B cell (primary cell): ENCODE data around the gene RNF149. TPM values are rescaled to one million over a fixed set of nuclear protein-coding genes. Genes with fewer than 3 reads are reported as not detected.
"Not testable (repeated sequence)": the region's sequence is repeated elsewhere in the genome, so short reads cannot be mapped to it uniquely, and the experiment has no call there.

Source experiments
- ATAC-seq: fragments of 200-7000 bp; cut with Tn5 transposase; one replicate; pipeline ENCODE4 v1.10.0; 2021; ENCODE audit warnings: low read depth, mild to moderate bottlenecking, moderate number of reproducible peaks, moderate library complexity
- CTCF ChIA-PET: fragments of 350-600 bp; sonication (Branson Sonifier 250); formaldehyde crosslinking; loops from one replicate; lab custom pipeline; 2021; ENCODE audit warnings: antibody characterized with exemption, inconsistent platforms; lab: Charles Lee
- POLR2A ChIA-PET: fragments of 350-600 bp; sonication (Branson Sonifier 250); formaldehyde crosslinking; loops from one replicate; lab custom pipeline; 2021; ENCODE audit warnings: antibody characterized with exemption; lab: Charles Lee
- DNase-seq: peaks from one replicate; pipeline ENCODE4 v3.0.0; 2013
- H2AFZ ChIP-seq: 2 replicates; pipeline ENCODE4 v1.6.1; 2012; ENCODE audit warnings: mild to moderate bottlenecking, low read depth, low read length; ENCODE audit not compliant: insufficient read depth, poor library complexity, severe bottlenecking
- H3K27ac ChIP-seq, 2 donors: 1 replicate in 1 of 2; 2 replicates in 1 of 2; pipeline ENCODE4 v1.5.1; 2012 to 2013; ENCODE audit warnings: low read length in 2 of 2, mild to moderate bottlenecking in 2 of 2, moderate library complexity in 1 of 2
- H3K27me3 ChIP-seq, 4 experiments: fragments of 200-600 bp in 1 of 4; sonication (generic) in 1 of 4; replicated peaks in 1 of 4; 1 replicate in 2 of 4; 2 replicates in 2 of 4; pipeline versions ENCODE4 v1.6.1 to v1.7.0; 2013 to 2016; ENCODE audit warnings: low read length in 3 of 4, mild to moderate bottlenecking in 2 of 4, mixed read lengths in 1 of 4, moderate library complexity in 1 of 4; ENCODE audit not compliant: insufficient read depth in 4 of 4, control insufficient read depth in 3 of 4; ENCODE audit errors: control extremely low read depth in 1 of 4
- H3K36me3 ChIP-seq, 2 experiments: replicated peaks in 1 of 2; 1 replicate in 1 of 2; 2 replicates in 1 of 2; pipeline versions ENCODE4 v1.6.1 to v1.7.1; 2013; ENCODE audit warnings: low read length in 1 of 2; ENCODE audit not compliant: insufficient read depth in 2 of 2, control insufficient read depth in 1 of 2; ENCODE audit errors: control extremely low read depth in 1 of 2, extremely low read depth in 1 of 2
- H3K4me1 ChIP-seq, 2 donors: fragments of 200-600 bp in 1 of 2; sonication (generic) in 1 of 2; 1 replicate in 1 of 2; 2 replicates in 1 of 2; pipeline versions ENCODE4 v1.5.1 to v1.6.1; 2013 to 2017; ENCODE audit warnings: low read length in 2 of 2; ENCODE audit not compliant: control insufficient read depth in 2 of 2, insufficient read depth in 2 of 2
- H3K4me2 ChIP-seq: replicated peaks from 2 replicates; pipeline ENCODE3; 2012; ENCODE audit warnings: mild to moderate bottlenecking, low read depth, low read length; ENCODE audit not compliant: poor library complexity, severe bottlenecking
- H3K4me3 ChIP-seq, 5 experiments: fragments of 200-600 bp in 1 of 5; sonication (generic) in 1 of 5; 1 replicate in 3 of 5; 2 replicates in 2 of 5; pipeline versions ENCODE4 v1.5.1 to v1.7.0; 2011 to 2016; ENCODE audit warnings: low read length in 4 of 5, mild to moderate bottlenecking in 4 of 5, low read depth in 2 of 5, control low read depth in 1 of 5, moderate library complexity in 1 of 5; ENCODE audit not compliant: insufficient read depth in 1 of 5; ENCODE audit errors: control extremely low read depth in 1 of 5, extremely low read depth in 1 of 5
- H3K79me2 ChIP-seq: fragments of 200-600 bp; sonication (generic); one replicate; pipeline ENCODE4 v1.6.0; 2016; ENCODE audit warnings: low read length; ENCODE audit not compliant: control insufficient read depth, insufficient read depth
- H3K9ac ChIP-seq: fragments of 200-600 bp; sonication (generic); 2 replicates; pipeline ENCODE4 v1.6.1; 2017; ENCODE audit warnings: mild to moderate bottlenecking, low read length, moderate library complexity
- H3K9me3 ChIP-seq, 3 donors: one replicate each; pipeline versions ENCODE4 v1.6.1 to v1.7.1; 2013; ENCODE audit warnings: low read length in 2 of 3; ENCODE audit not compliant: control insufficient read depth in 2 of 3, insufficient read depth in 1 of 3; ENCODE audit errors: control extremely low read depth in 1 of 3
- H4K20me1 ChIP-seq: 2 replicates; pipeline ENCODE4 v1.6.0; 2012; ENCODE audit warnings: mild to moderate bottlenecking, low read length; ENCODE audit not compliant: insufficient read depth, control insufficient read depth, poor library complexity, severe bottlenecking
- H3K27ac Mint-ChIP-seq: one replicate; pipeline ENCODE4 v1.8.0; 2021; ENCODE audit warnings: mixed read lengths
- H3K27me3 Mint-ChIP-seq: one replicate; pipeline ENCODE4 v1.8.0; 2021; ENCODE audit warnings: mixed read lengths
- H3K4me1 Mint-ChIP-seq: one replicate; pipeline ENCODE4 v1.8.0; 2021; ENCODE audit warnings: mixed read lengths
- H3K4me3 Mint-ChIP-seq: one replicate; pipeline ENCODE4 v1.8.0; 2021; ENCODE audit warnings: mixed read lengths
- H3K9me3 Mint-ChIP-seq: one replicate; pipeline ENCODE4 v1.8.0; 2022; ENCODE audit warnings: mixed read lengths; ENCODE audit not compliant: insufficient read depth
- CTCF ChIP-seq: fragments of 200-600 bp; IDR thresholded peaks from one replicate; pipeline ENCODE4 v1.8.0; 2022; ENCODE audit warnings: antibody characterized with exemption, mild to moderate bottlenecking
- EZH2 ChIP-seq: IDR thresholded peaks from 2 replicates; pipeline ENCODE4 v1.6.1; 2012; ENCODE audit warnings: borderline replicate concordance, low read depth, mild to moderate bottlenecking, moderate library complexity, low read length; ENCODE audit not compliant: insufficient read depth, poor library complexity, severe bottlenecking
- WGBS: methylation state at CpG from one replicate; pipeline ENCODE4 v1.1.5; 2013; ENCODE audit warnings: missing lambda C conversion rate; ENCODE audit not compliant: insufficient coverage; 5-methylcytosine and 5-hydroxymethylcytosine counted together
- intact Hi-C: fragments of 100-400 bp; cut with micrococcal nuclease; formaldehyde crosslinking; loops from one replicate; pipeline ENCODE4 v1.10.0; 2022
- polyA plus RNA-seq: library from polyadenylated mRNA; depleted of rRNA; stranded (reverse); fragments of >200 nt; gene quantifications from 2 replicates; pipeline ENCODE4 v1.2.3, GENCODE V29; 2012
- total RNA-seq, 2 donors: library from RNA; stranded (reverse); fragments of 120-200 nt in 1 of 2; gene quantifications; 1 replicate in 1 of 2; 2 replicates in 1 of 2; pipeline versions ENCODE4 v1.2.3 to v1.2.4, GENCODE V29; 2013 to 2022

Gene RNF149
- total and polyA plus RNA-seq, 2 donors (not counting 1 experiment from before 2014, with no cell fraction given) = 28.2 to 71.6 TPM

DNA sequence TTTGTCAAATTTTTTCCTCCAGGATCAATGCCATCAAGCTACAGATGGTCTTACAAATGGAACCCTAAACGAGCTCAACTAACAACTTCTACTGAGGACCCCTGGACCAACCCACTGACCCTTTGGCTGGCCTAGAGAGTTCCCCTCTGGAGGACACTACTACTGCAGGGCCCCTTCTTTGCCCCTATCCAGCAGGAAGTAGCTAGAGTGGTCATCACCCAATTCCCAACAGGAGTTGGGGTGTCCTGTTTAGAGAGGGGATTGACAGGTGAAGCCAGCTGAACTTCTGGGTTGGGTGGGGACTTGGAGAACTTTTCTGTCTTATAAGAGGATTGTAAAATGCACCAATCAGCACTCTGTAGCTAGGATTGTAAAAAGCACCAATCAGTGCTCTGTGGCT lies 72.5 kb downstream of the RNF149 start:
- H4K20me1 ChIP-seq, POLR2A ChIA-PET, H2AFZ ChIP-seq, H3K9ac ChIP-seq, H3K9me3 Mint-ChIP-seq, H3K27ac Mint-ChIP-seq, DNase-seq, H3K27me3 ChIP-seq, intact Hi-C loops, ATAC-seq, H3K4me3 Mint-ChIP-seq, H3K36me3 ChIP-seq, H3K4me2 ChIP-seq, H3K4me3 ChIP-seq, H3K4me1 Mint-ChIP-seq, H3K79me2 ChIP-seq, H3K27ac ChIP-seq, H3K4me1 ChIP-seq: not testable (repeated sequence)
- CTCF ChIA-PET = interaction anchor here (0.8 to 1.0 kb wide), 2 partner anchors 11 to 30 kb away, joined by 3 to 5 read pairs; no protein-coding TSS in a partner anchor
- peaks cover 16% of the 10 kb centered on the region for H3K27me3 Mint-ChIP-seq
- WGBS = 86% methylated on average over 1 of the region's 1 CpG
- H3K9me3 ChIP-seq = peaks cover 0 to 19% (median 7%) of the 10 kb centered on the region in 3 donors

DNA sequence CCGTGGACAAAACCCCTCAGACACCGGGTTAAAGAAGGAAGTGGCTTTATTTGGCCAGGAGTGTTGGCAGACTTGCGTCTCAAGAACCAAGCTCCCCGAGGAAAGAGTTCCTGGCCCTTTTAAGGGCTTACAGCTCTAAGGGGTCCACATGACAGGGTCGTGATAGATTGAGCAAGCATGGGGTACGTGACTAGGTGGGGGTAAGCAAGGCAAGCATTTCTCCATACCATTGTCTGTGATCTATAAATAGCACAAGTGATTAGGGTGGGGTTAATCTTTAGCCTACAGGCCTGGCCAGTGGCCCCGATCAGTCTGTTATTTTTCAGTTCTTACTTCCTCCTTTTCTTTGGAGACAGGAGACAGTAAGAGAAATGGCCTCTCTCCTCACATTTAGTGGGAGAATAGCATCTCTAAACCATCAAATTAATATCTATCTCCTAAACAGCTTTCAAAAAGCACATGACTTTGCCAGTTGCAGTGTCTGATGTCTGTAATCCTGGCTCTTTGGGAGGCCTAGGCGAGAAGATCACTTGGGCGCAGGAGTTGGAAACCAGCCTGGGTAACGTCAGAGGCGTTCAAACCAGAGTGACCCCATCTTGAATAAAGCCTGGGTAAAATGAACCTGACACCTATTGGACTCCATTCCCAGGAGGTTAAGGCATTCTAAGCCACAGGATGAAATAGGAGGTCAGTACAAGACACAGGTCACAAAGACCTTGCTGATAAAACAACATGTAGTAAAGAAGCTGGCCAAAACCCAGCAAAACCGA lies 74.1 kb downstream of the RNF149 start:
- peaks cover 2 to 19% (median 7%) of the 10 kb centered on the region in 3 donors for H3K9me3 ChIP-seq
- no peak overlapping the region for H3K9ac ChIP-seq
- no peak overlapping the region for H3K4me2 ChIP-seq
- no peak overlapping the region for H3K4me3 Mint-ChIP-seq
- intact Hi-C loops = no loop called here
- no peaks in the 10 kb centered on the region for H3K36me3 ChIP-seq
- ATAC-seq (no peak), DNase-seq (no peak)
- H3K27ac ChIP-seq = no peak overlapping the region
- WGBS = 96% methylated on average over 11 of the region's 12 CpGs
- no peaks in the 10 kb centered on the region for H4K20me1 ChIP-seq
- ChIA-PET POLR2A (no interaction called here), CTCF (interaction anchor here (0.5 to 1.8 kb wide), 2 partner anchors 29 to 160 kb away, joined by 3 to 4 read pairs; no protein-coding TSS in a partner anchor)
- no peak overlapping the region for H3K4me3 ChIP-seq
- no peaks in the 10 kb centered on the region for H3K4me1 ChIP-seq
- no peak overlapping the region for H3K27ac Mint-ChIP-seq
- H3K27me3 Mint-ChIP-seq = peaks cover 26% of the 10 kb centered on the region
- TF ChIP-seq EZH2 = no peak
- no peak for TF ChIP-seq CTCF
- H3K27me3 ChIP-seq = peaks cover 0 to 15% (median 11%) of the 10 kb centered on the region in 4 experiments
- no peak overlapping the region for H2AFZ ChIP-seq
- H3K4me1 Mint-ChIP-seq = no peaks in the 10 kb centered on the region
- H3K9me3 Mint-ChIP-seq = no peaks in the 10 kb centered on the region
- no peaks in the 10 kb centered on the region for H3K79me2 ChIP-seq
